Measurements from ENCODE around the gene ZCCHC9.
"Not testable (repeated sequence)": the region's sequence is repeated elsewhere in the genome, so short reads cannot be mapped to it uniquely, and the experiment has no call there.

ZCCHC9 gene

DNA sequence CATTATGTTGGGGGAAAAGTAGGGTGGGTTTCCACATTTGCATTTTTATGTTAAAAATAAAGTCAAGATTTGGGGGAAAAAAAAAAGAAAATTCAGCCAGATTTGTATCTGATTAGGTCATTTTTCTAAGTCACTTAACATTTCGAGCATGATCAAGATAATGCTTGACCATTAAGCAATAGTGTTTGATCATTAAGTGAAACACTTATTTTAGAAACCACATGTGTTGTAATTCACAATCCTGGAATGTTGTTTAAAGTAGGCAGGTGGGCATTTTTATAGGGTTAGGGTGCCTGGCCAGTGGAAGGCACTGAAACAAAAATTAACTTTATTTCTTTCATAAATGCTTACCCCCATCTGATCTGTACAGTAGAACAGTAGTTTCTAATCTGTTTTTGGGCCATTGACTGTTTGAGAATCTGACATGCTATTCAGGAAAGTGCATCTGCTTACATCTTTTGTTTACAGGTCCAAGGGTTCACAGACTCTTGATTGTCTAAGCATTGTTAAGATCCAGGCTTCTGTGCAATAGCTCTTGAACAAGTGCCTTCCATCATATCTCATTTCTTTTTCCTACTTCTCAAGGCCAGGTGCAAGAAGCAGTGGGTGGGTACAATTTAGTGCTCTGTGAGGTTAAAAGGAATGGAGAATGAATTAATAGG is 9.1 kb downstream of the ZCCHC9 start:
- no peak for DNase-seq

DNA sequence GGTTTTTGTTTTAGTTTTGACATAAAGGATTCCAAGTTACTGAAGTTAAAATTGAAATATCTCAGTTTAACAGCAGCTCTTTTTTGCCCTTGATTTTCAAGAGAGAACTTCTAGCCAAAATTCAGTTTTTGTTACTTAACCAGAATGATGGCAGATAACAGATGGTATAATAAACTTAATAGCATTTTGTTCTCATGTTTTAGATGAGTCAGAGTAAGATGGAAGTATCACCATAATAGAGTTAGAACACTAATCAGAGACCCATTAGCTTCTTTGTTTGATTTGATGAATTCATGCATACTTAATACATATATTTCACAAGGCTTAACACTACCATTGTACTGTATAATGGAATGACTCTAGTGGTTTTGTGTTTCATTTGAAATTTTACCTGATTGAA is 11.9 kb downstream of the ZCCHC9 start:
- no peak for DNase-seq

DNA sequence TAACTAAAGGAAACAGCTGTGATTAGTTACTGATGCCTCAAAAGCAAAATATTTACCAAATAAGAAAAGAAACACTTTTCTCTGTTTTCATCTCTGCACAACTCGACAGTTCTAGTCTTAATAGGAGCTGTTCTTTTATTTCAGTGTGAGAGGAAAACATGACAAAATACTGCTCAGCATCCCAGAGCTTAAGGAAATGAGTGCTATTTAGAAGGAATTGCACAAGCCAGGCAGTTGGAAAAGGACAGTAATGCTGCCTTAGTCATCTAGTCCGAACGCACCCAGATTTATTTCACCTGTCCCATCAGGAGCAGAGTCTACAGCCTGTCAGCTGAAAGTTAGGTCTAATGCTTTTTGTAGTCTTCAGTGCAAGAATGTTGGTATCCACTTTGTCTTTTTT is 12.3 kb downstream of the ZCCHC9 start:
- no peak for DNase-seq

DNA sequence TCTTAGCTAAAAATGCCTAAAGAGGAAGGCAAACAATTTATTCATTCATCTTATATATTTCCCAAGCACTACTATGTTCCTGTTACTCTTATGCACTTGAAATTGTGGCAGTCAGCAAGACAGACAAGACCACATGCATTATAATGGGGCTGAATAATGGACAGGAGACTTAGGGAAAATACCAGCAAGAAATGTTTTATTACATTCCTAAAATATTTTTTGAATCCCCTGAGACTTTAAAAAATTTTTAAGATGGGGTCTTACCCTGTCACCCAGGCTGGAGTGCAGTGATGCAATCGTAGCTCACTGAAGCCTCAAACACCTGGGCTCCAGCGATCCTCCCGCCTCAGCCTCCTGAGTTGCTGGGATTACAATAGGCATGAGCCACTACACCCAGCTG is 13.2 kb downstream of the ZCCHC9 start:
- DNase-seq = no peak

DNA sequence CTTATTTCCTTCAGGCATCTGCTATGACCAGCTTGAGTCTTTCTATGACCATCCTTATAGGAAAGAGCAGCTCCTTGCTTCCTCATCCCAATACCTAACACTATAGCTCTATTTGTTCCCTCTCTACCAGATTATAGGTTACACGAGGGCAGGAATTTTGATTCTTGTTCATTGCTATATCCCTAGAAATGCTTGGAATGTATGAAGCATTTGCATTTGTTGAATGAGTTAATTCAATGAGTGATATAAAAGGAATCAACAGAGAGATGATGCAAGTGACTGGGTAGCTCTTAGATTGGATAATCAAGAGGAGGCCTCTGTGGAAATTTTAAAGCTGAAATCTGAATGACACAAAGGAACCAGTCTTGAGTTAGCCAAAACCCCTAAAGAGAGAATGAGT is 13.9 kb downstream of the ZCCHC9 start:
- DNase-seq = no peak

DNA sequence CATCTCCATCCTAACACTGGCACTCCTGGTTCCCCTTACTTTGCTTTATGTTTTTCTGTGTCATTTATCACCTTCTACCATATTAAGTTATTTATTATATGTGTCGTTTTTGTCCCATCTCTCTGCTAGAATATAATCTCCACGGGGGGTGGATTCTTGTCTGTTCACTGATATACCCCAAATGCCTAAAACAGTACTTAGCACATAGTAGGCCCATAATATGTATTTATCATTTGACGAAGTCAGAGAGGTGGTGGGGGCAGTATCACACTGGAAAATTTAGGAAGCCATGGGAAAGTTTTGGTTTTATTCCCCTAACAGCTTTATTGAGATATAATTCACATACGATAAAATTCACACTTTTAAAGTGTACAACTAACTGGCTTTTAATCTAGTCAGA is 14.4 kb downstream of the ZCCHC9 start:
- DNase-seq = no peak

DNA sequence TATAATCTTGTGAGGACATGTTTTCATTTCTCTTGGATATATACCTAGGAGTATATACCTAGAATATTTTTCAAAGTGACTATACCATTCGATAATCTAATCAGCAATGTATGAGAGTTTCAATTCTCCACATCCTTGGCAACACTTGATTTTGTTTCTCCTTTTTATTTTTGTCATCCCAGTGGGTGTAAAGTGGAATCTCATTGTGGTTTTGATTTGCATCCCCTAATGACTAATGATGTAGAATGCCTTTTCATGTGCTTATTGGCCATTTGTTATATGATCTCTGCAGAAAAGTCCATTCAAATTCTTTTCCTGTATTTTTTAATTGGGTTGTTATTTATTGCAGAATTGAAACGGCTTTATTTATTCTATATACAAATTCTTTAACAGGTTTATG is 15.2 kb downstream of the ZCCHC9 start:
- DNase-seq = no peak

DNA sequence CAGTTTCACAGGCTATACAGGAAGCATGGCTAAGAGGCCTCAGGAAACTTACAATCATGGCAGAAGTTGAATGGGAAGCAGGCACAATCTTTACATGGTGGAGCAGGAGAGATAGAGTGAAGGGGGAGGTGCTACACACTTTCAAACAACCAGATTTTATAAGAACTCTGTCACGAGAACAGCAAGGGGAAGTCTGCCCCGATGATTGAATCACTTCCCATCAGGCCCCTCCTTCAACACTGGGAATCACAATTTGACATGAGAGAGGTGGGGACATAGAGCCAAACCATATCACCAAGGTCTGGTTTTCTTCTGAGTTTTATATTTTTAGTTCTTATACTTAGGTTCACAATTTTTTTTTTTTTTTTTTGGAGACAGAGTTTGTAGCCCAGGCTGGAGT is 16.1 kb downstream of the ZCCHC9 start:
- DNase-seq = no peak

DNA sequence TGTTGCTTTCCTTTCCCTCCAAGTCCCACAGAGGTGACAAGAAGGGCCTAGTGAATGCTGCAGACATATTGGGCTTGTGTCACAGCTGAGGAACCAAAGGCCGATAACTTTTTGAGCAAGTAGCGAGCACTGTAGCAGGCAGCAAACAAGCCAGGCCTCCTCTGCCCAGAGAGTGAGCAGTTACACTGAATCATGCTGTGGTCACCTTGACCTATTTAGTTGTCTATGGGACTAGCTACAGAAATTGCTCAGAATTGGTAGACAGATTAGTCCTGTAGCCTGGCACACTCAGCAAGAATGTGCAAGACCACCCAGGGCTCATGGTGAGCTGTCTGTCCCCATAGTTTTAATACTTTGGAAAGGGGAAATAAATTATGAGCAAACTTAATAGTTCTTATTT is 25.2 kb downstream of the ZCCHC9 start:
- DNase-seq = no peak

DNA sequence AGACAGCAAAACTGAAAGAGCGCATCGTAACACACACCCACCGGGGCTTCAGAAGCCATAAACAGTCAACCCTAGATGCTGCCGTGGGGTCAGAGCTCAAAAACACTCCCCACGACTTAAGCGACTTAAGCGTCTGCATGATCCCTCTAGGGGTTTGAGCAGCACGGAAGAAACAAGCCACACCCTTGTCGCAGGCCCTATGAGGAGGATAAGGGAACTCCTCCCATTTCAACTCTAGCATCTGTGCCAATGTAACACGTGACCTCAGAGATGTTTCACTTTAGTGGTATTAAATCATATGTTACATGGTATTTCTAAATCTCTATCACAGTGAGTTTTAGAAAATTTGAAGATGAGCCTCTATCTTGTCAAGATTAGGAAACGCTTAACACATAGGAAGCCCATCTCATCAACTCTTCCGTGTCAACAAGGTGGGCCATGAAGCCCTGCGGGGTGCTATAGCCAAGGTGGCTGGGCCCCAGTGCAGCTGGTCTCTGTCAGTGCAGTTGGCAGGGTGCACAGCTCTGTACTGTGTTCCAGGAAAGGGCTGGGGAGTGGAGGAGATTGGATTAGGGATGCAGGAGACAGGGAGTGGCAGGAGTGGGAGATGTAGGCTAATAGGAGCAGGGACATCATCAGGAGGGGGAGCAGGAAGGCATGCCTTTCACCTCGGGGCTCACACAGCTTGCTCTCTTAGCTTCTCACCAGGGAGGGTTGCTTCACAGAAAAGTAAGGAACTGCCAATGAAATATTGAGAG is 33.1 kb downstream of the ZCCHC9 start:
- peak; percentile 8 for DNase-seq

DNA sequence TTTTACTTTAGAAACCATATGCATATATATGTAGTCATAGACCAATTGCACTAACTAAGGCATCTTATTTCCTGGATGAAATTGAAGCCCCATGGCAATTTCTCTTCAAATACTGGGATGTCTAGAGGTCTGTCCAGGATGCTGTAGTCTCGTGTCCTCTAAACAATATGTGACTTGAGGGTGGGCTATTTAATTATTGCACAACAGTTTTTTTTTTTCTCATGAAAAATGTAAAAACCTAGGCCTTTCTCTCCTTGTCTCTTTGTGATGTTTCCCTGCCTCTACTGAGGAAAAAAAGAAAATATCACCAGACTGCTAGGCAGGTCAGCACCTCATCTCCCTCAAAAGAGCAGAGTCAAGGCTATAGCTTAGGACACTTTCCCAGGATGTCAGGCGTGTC is 34.6 kb downstream of the ZCCHC9 start:
- no peak for DNase-seq

DNA sequence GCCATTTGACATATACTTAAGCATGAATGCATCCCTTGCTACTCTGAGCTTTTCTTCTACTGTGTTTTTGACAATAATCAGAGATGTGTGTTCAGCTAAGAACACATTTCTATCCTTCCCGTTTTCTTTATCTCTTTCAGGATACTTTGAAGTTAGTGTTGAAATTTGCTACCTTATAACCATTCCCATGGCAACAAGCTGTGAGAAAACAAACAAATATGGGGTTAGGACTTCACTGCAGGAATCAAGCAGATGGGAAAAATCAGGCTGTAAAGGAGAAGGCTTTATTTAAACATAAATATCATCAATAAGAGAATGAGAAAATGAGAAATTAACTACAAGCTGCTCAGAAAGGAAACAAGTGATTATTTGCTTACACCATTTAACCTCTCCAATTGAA is 35.2 kb downstream of the ZCCHC9 start:
- no peak for DNase-seq

DNA sequence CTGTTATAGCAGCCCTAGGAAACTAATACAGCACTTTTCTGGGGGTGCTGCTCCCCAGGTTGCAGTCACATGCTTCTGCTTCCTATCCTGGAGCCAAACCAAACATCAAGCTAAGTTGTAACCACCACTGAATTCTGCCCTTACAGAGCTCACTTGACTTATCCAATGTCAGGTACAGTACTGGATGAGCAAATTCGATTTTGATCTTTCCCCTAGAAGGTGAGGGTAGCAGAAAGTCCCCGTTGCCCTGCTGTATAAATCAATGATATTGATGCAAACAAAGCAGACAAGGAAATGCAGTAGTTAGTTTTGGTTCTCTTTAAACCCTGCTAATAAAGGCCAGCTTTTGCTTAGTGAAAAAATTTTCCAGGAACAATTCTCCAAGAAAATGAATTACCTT is 36.4 kb downstream of the ZCCHC9 start:
- no peak for DNase-seq

DNA sequence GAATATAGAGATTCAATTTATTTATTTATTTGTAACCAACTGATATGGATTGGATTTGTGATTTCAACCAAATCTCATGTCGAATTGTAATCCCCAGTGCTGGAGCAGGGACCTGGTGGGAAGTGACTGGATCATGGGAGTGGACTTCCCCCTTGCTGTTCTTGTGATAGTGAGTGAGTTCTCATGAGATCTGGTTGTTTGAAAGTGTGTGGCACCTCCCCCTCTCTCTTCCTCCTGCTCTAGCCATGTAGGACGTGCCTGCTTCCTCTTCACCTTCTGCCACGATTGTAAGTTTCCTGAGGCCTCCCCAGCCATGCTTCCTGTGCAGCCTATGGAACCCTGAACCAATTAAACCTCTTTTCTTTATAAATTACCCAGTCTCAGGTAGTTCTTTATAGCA is 36.8 kb downstream of the ZCCHC9 start:
- not testable (repeated sequence) for DNase-seq

DNA sequence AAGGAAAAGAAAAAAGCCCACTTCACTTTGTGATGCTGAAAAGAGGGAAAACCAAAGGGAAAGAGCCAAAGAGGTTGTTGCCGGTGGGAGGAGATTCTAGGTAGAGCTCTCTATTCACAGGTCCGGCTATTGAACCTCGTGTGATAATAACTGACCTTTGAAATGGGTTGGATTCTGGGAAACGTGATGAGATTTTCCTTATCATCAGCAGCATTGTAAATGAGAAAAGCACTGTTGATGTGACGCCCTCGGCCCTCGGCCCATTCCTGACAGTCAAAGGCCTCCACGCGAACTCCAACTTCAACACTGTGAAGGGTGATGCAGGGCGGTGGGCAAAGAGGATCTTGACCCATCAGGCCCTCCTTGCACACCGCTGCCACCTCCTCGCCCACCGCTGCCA is 43.3 kb downstream of the ZCCHC9 start:
- no peak for DNase-seq

DNA sequence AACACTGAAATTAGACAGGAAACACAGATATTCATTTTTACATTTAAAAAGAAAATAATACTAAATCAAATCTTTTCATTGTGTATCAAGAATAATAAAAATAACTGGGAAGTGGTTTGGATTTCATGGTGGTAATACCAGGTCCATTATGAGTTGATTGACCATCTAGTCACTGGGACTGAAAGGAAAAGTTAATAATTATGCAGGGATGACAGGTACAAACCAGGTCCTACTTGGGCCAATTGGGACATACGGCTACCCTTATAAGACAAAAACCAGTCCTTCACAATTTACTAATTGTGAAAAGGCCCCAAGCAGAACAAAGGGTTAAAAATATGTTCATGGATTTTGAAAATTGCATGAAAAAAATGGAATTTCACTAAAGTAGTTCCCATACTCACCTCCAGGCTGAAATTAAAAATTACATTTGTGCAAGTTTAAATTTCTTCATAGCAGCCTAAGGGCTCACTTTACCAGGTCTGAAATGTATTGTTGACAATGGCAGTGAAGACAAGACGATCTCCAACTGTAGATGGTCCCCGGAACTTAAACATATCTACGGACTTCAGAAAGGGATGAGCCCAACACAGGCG is 44.1 kb downstream of the ZCCHC9 start:
- no peak for DNase-seq

DNA sequence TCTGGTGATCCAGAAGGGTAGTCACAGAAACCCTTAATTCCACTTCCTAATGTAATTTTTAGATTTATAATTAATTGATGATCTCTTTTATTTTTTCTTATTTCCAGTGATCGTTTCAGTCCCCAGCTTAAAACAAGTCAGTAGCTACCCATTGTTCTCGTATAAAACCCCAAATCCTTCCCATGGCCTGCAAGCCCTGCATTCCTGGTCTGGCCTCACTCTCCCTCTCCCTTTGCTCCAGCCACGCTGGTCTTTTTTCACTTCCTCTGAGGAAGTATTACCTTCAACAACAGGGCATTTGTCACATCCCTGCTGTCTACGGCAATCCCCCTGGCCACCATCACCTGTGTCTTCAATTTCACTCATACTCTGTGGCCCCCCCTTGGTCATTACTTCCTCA is 47.8 kb downstream of the ZCCHC9 start:
- DNase-seq = no peak

DNA sequence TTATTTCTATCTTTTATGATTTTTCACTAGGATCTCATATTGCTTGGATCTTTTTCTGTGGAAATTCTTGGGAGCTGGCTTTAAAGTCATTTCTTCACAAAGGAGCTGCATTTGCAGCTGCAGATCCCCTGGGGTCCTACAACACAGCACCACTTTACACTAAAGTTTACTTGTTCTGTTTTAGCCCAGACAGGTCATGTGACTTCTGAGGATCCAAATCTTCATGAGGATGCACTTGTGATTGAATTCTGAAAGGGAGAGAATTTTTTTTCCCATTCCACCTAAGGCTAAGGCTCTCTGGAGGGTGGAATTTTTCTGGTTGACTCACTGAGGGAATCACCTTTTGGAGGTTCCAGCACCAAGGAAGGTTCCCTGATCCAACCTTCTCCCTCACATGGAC is 49.1 kb downstream of the ZCCHC9 start:
- DNase-seq = no peak

DNA sequence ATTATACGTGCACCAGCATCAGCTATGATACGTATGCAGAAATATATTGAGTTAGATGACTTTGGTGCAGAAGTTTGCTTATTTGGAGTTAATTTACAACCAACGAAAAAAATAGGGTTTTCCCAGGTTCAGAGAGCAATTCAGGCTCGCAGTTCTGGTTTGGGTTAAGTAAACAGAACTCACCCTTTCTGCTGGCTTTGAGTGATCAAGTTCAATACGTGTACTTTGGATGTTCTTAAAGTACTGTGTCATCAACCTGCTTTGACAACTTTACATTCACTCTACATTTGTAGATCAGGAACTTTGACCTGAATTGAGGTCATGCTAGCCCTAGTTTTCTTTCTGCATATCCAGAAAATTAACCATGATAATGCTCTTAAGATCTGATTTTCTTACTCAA is 51.8 kb downstream of the ZCCHC9 start:
- no peak for DNase-seq

DNA sequence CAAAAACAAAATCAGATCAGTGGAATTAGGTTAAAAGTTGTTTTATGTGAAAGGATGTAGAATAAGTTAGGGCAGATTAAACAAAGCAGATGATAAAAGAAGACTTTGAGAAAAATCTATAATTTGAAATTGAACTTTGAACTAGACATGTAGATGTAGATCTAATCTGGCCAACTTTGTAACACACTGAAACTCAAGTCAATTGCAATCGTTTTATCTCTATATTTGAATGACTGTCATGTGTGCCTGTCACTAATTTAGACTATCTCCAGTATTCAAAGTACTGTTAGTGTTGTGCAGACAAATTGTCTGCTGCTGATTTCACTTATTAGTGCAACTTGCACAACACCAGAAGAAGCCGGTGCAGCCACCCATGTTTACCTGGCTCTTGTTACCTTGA is 52.7 kb downstream of the ZCCHC9 start:
- no peak for DNase-seq

DNA sequence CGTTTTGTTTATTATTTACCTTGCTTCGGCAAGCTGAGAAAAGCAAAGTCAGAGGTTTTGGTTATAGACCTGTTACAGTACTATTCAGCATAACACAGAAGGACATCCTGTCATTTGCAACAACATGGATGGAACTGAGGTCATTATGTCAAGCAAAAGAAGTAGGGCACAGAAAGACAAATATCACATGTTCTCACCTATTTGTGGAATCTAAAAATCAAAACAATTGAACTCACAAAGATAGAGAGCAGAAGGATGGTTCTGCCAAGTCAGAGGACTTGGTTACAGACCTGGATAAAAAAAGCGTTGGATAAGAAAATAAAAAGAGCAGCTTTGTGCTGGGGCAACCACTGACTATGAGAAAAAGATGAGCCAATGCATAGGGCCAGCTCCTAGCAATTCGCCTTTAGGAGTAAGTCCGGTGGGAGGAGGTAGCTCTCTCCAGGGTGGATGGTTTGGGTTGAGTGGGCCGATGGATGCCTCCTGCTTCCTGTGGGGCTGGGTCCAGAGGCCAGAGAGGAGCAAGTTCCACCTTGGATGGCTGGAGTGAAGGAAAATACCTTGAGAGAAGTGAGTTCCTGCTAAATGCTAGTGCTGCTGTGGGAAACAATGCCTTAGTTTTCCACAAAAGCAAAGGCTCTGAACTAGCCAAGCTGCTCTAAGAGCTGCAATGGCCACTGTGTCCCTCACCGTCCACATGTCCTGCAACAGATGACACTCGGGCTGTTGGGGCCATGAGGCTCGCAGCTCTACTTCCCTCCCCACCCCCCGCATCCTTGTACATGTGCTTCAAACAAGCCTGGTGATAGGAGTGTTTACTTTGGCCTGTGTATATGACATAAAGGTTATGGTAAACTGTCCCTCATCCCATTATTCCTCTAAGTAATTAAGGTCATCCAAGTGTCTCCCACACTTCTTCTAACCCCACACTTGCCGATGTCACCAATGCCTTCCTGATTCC is 54.2 kb downstream of the ZCCHC9 start:
- DNase-seq = no peak

DNA sequence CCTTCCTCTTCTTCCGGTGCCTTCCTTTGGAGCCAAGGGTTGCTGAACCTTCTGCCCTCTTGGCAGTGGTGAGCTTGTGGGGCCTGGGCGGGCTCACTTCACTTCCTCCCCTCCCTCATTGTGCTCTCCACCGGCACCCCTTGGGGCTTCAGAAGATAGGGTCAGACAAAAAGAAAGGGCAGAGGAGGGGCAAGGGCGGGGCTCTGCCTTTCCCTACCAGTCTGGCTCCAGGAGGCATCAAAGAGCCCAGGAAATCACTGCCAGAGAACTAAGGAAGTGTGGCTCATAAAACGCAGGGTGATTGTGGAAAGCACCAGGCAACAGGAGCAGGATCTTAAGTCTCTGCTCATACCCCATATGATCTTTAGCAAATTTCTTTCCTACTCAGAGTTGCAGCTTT is 57.7 kb downstream of the ZCCHC9 start:
- no peak for DNase-seq

DNA sequence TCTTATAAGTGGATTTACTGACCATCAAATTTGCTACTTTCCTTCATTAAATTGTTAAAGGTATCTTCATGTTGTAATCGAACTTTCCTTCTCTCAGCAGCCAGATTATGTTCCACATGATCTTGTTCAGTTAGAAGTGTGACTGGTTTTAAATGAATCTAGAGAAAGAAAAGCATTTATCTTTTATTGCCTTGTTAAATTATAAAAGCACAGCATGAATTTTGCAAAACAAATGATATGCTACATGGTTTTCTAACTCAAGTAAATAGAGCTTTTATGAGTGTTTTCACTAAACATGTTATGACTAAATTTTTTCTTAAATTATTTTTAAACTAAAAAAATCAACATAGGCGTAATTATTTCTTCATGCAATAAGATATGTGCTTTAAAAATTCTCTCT is 58.5 kb downstream of the ZCCHC9 start:
- no peak for DNase-seq
